HCT116 (cell line): ENCODE results near the gene POU3F1. TPM values are rescaled to one million over a fixed set of nuclear protein-coding genes. Genes with fewer than 3 reads are reported as not detected.
A peak's percentile ranks its signal among the peaks of the same experiment; 100 is the strongest.

Experiments
- ATAC-seq: fragments of 200-7000 bp; cut with Tn5 transposase; 2 replicates; pipeline ENCODE4 v1.9.1; 2020; ENCODE audit warnings: mild to moderate bottlenecking, moderate library complexity
- BruUV-seq: library from RNA; stranded (reverse); fragments of 400-500 nt; replicated peaks from 2 replicates; lab custom pipeline; 2021; lab: Mats Ljungman, UMichigan
- CTCF ChIA-PET: fragments of 300-600 bp; sonication (Branson Sonifier 250); formaldehyde crosslinking; loops from one replicate; lab custom pipeline; 2021; ENCODE audit warnings: antibody characterized with exemption; lab: Charles Lee
- POLR2A ChIA-PET: fragments of 300-600, 350-600 bp; sonication (Branson Sonifier 250); formaldehyde crosslinking; loops from one replicate; lab custom pipeline; 2021; ENCODE audit warnings: antibody characterized with exemption; lab: Charles Lee
- RAD21 ChIA-PET, 2 experiments: fragments of 300-600 bp; sonication (Branson Sonifier 250); formaldehyde crosslinking; loops; one replicate each; lab custom pipeline; 2023; ENCODE audit warnings: low total read pairs in 2 of 2; ENCODE audit not compliant: uncharacterized antibody in 2 of 2, unreplicated experiment in 2 of 2, low non-redundant PET in 1 of 2; lab: Charles Lee
- DNase-seq: peaks from one replicate; pipeline ENCODE4 v3.0.0-alpha.2; 2010; ENCODE audit warnings: low read depth, low spot score
- H2AFZ ChIP-seq: fragments of 200-600 bp; shearing (Covaris generic), sonication (generic); 2 replicates; pipeline ENCODE4 v1.6.1; 2017; ENCODE audit warnings: low read depth, mixed run types, mixed read lengths, antibody characterized with exemption, low read length; ENCODE audit not compliant: poor library complexity, severe bottlenecking
- H3K27ac ChIP-seq: 2 replicates; pipeline ENCODE4 v1.5.1; 2012; ENCODE audit warnings: low read depth, low read length
- H3K27me3 ChIP-seq: fragments of 200-600 bp; sonication (generic); 2 replicates; pipeline ENCODE4 v1.6.1; 2016; ENCODE audit warnings: mixed run types, low read length, mixed read lengths; ENCODE audit not compliant: insufficient read depth
- H3K36me3 ChIP-seq, 2 experiments: fragments of 200-500 bp in 1 of 2; fragments of 200-600 bp in 1 of 2; sonication (Bioruptor generic) in 1 of 2; sonication (generic) in 1 of 2; 2 replicates each; pipeline versions ENCODE4 v1.5.1 to v1.6.1; 2014 to 2016; ENCODE audit warnings: low read length in 2 of 2, inconsistent platforms in 1 of 2, mixed read lengths in 1 of 2, mixed run types in 1 of 2; ENCODE audit not compliant: insufficient read depth in 2 of 2, control insufficient read depth in 1 of 2
- H3K4me1 ChIP-seq, 2 experiments: fragments of 200-600 bp in 1 of 2; sonication (generic) in 1 of 2; 2 replicates each; pipeline versions ENCODE4 v1.5.1 to v1.6.1; 2012 to 2017; ENCODE audit warnings: low read length in 2 of 2, inconsistent platforms in 1 of 2, mild to moderate bottlenecking in 1 of 2, mixed read lengths in 1 of 2, mixed run types in 1 of 2, moderate library complexity in 1 of 2; ENCODE audit not compliant: insufficient read depth in 2 of 2, control insufficient read depth in 1 of 2
- H3K4me2 ChIP-seq: fragments of 200-600 bp; sonication (generic); 2 replicates; pipeline ENCODE4 v1.6.1; 2017; ENCODE audit warnings: mixed run types, low read length, mixed read lengths
- H3K4me3 ChIP-seq, 2 experiments: fragments of 200-600 bp in 1 of 2; sonication (generic) in 1 of 2; replicated peaks in 1 of 2; 2 replicates each; pipeline ENCODE4 v1.5.1; 2011 to 2016; ENCODE audit warnings: low read length in 2 of 2, control low read depth in 1 of 2, low read depth in 1 of 2, mild to moderate bottlenecking in 1 of 2, mixed read lengths in 1 of 2, mixed run types in 1 of 2
- H3K79me2 ChIP-seq: fragments of 200-600 bp; sonication (generic); 2 replicates; pipeline ENCODE4 v1.6.1; 2017; ENCODE audit warnings: mild to moderate bottlenecking, mixed run types, low read length, moderate library complexity, mixed read lengths; ENCODE audit not compliant: insufficient read depth
- H3K9ac ChIP-seq: fragments of 200-600 bp; sonication (generic); 2 replicates; pipeline ENCODE4 v1.6.1; 2016; ENCODE audit warnings: low read length, mixed read lengths
- H3K9me2 ChIP-seq: fragments of 200-600 bp; sonication (generic), shearing (Covaris generic); 2 replicates; pipeline ENCODE4 v1.6.1; 2017; ENCODE audit warnings: mixed run types, mild to moderate bottlenecking, moderate library complexity; ENCODE audit not compliant: insufficient read depth
- H3K9me3 ChIP-seq, 2 experiments: fragments of 200-500 bp in 1 of 2; fragments of 200-600 bp in 1 of 2; sonication (Bioruptor generic) in 1 of 2; sonication (generic) in 1 of 2; 2 replicates each; pipeline ENCODE4 v1.6.1; 2014 to 2017; ENCODE audit warnings: low read length in 2 of 2, mixed read lengths in 2 of 2, inconsistent platforms in 1 of 2, low read depth in 1 of 2, mild to moderate bottlenecking in 1 of 2, mixed run types in 1 of 2, moderate library complexity in 1 of 2; ENCODE audit not compliant: control insufficient read depth in 1 of 2, insufficient read depth in 1 of 2
- H4K20me1 ChIP-seq: fragments of 200-600 bp; sonication (generic), shearing (Covaris generic); 2 replicates; pipeline ENCODE4 v1.6.1; 2017; ENCODE audit warnings: mixed run types, mild to moderate bottlenecking, moderate library complexity; ENCODE audit not compliant: insufficient read depth
- CBX3 ChIP-seq: IDR thresholded peaks from 2 replicates; pipeline ENCODE4 v1.6.1; 2012; ENCODE audit warnings: low read depth
- CEBPB ChIP-seq: IDR thresholded peaks from 2 replicates; pipeline ENCODE4 v1.6.1; 2012; ENCODE audit warnings: low read depth
- EGR1 ChIP-seq: IDR thresholded peaks from 2 replicates; pipeline ENCODE4 v1.6.1; 2012; ENCODE audit warnings: low read depth
- EZH2 ChIP-seq: fragments of 200-600 bp; sonication (generic); IDR thresholded peaks from 2 replicates; pipeline ENCODE4 v1.6.1; 2017; ENCODE audit warnings: antibody characterized with exemption, mixed run types
- EZH2phosphoT487 ChIP-seq: fragments of 200-600 bp; IDR thresholded peaks from 2 replicates; pipeline ENCODE4 v1.6.1; 2018; ENCODE audit warnings: antibody characterized with exemption, borderline replicate concordance
- FOSL1 ChIP-seq: IDR thresholded peaks from 2 replicates; pipeline ENCODE4 v1.6.1; 2012; ENCODE audit warnings: low read depth
- JUND ChIP-seq: IDR thresholded peaks from 2 replicates; pipeline ENCODE4 v1.6.1; 2012
- POLR2A ChIP-seq: IDR thresholded peaks from 2 replicates; pipeline ENCODE4 v1.7.0; 2011; ENCODE audit warnings: borderline replicate concordance; ENCODE audit not compliant: insufficient read depth, insufficient read length; ENCODE audit errors: extremely low read depth
- POLR2AphosphoS5 ChIP-seq: IDR thresholded peaks from 2 replicates; pipeline ENCODE4 v1.6.1; 2011; ENCODE audit warnings: mild to moderate bottlenecking, low read depth, low read length, moderate library complexity
- RAD21 ChIP-seq: IDR thresholded peaks from 2 replicates; pipeline ENCODE4 v1.6.1; 2012; ENCODE audit warnings: low read depth, mild to moderate bottlenecking
- SIN3A ChIP-seq: IDR thresholded peaks from 2 replicates; pipeline ENCODE4 v1.6.1; 2012; ENCODE audit warnings: low read depth
- SP1 ChIP-seq: IDR thresholded peaks from 2 replicates; pipeline ENCODE4 v1.6.1; 2012; ENCODE audit warnings: low read depth
- YY1 ChIP-seq: IDR thresholded peaks from 2 replicates; pipeline ENCODE4 v1.6.1; 2011; ENCODE audit warnings: low read length, low read depth, moderate library complexity, mild to moderate bottlenecking; ENCODE audit not compliant: insufficient replicate concordance; ENCODE audit errors: extremely low read depth
- ZFX ChIP-seq: fragments of 450-650 bp; IDR thresholded peaks from 2 replicates; pipeline ENCODE4 v1.6.1; 2017
- intact Hi-C: fragments of 100-400 bp; cut with micrococcal nuclease; formaldehyde crosslinking; loops from 2 replicates; pipeline ENCODE4 v1.10.0; 2022
- total RNA-seq: library from RNA; stranded (reverse); gene quantifications from one replicate; pipeline ENCODE4 v1.2.1, GENCODE V29; 2021; ENCODE audit not compliant: unreplicated experiment
- TF ChIP-seq, protein P1 (sequence below), 3 experiments: fragments of 200-600 bp in 1 of 3; sonication (generic) in 1 of 3; IDR thresholded peaks in 2 of 3; conservative IDR thresholded peaks in 1 of 3; 2 replicates each; pipeline ENCODE4 v1.5.1; 2012 to 2017; ENCODE audit warnings: low read depth in 2 of 3, low read length in 2 of 3, antibody characterized with exemption in 1 of 3, borderline replicate concordance in 1 of 3, control low read depth in 1 of 3, mild to moderate bottlenecking in 1 of 3, mixed read lengths in 1 of 3, mixed run types in 1 of 3, moderate library complexity in 1 of 3; ENCODE audit not compliant: insufficient read depth in 1 of 3

Gene POU3F1
- total RNA-seq, 1 experiment from 2014 or later: not detected

DNA sequence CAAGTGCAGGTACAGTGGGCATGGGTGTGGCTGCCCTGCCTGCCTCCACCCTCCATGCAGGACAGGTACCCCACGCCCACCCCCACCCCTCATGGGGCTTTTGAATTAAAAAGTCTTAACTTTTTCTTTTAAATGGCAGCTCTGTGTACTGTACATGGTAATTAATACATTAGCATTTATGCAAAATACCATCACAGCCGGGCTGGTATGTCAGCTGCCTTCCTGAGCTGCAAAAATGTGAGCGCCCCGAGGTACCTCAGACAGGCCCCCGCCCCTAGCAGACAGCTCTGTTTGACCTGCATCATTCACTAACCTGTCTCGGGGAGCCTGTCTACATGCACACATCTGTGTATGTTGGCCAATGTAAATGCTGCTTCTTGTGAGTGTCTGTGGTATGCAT lies 42.2 kb upstream of the POU3F1 start (continued):
- TF ChIP-seq YY1: no peak
- no peak for TF ChIP-seq POLR2AphosphoS5

DNA sequence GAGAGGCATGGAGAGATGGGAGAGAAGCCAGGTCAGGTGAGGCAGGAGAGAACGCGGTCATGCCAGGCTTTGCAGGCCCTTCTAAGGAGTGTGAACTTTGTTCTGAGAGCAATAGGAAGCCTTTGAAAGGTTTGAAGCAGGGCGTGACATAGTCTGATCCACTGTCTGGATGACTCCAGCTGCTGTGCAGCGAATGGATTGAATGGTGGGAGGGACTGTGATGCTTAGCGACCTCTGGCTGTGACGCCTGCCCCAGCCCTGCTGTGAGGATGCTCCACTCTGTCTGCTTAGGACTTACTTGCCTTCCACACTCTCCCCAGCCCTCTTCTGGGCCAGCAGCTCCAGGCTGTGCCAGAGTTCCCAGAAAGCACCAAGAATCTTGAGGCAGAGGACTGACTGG lies 41.8 kb upstream of the POU3F1 start:
- Histone ChIP-seq H3K9me3 (no peaks in the 10 kb centered on the region), H3K9ac (no peak overlapping the region), H3K4me3 (no peak overlapping the region), H2AFZ (no peak overlapping the region), H3K36me3 (no peaks in the 10 kb centered on the region), H4K20me1 (no peaks in the 10 kb centered on the region), H3K27ac (no peak overlapping the region), H3K9me2 (no peaks in the 10 kb centered on the region), H3K4me2 (no peak overlapping the region), H3K27me3 (no peaks in the 10 kb centered on the region), H3K4me1 (no peaks in the 10 kb centered on the region), H3K79me2 (no peaks in the 10 kb centered on the region)
- intact Hi-C loops: no loop called here
- ATAC-seq (peak; percentile 73), DNase-seq (no peak)
- no peak for TF ChIP-seq YY1
- TF ChIP-seq FOSL1: no peak
- no peak for TF ChIP-seq ZFX
- no peak for TF ChIP-seq SP1
- TF ChIP-seq SIN3A: no peak
- no peak for TF ChIP-seq EZH2
- TF ChIP-seq RAD21: no peak
- no peak for TF ChIP-seq POLR2AphosphoS5
- TF ChIP-seq CEBPB: no peak
- no peak for TF ChIP-seq EZH2phosphoT487
- no TSS peak for BruUV-seq
- POLR2A ChIA-PET: no interaction called here
- CTCF ChIA-PET: no interaction called here
- RAD21 ChIA-PET: no interaction called here

DNA sequence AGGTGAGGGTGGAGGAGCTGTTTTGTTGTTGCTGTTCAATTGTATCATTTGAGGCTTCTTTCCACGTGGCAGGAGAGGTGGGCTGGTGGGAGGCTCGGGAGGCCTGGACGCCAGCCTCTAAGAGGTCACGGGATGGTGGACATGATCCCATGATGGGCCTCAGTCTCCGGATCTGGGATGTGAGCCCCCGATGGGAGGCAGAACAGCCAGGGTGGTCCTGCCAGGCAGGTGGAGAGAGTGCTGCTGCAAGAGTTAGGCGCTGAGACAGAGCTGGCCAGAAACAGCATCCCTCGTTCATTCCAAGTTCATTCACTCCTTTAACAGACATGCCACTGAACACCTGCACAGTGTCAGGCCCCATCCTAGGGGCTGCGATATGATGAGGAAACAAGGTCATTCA lies 41.1 kb upstream of the POU3F1 start:
- no peak overlapping the region for H3K9ac ChIP-seq
- no peak overlapping the region for H3K27ac ChIP-seq
- ChIA-PET POLR2A (no interaction called here), CTCF (no interaction called here), RAD21 (no interaction called here)
- no peaks in the 10 kb centered on the region for H4K20me1 ChIP-seq
- no peaks in the 10 kb centered on the region for H3K4me1 ChIP-seq
- no peak overlapping the region for H3K4me2 ChIP-seq
- intact Hi-C loops: no loop called here
- TF ChIP-seq YY1 (no peak), CBX3 (no peak), JUND (no peak), ZFX (no peak), SIN3A (no peak), POLR2AphosphoS5 (no peak), FOSL1 (no peak), SP1 (no peak), EGR1 (no peak), POLR2A (no peak), EZH2phosphoT487 (no peak)
- TF ChIP-seq, protein P1, sequence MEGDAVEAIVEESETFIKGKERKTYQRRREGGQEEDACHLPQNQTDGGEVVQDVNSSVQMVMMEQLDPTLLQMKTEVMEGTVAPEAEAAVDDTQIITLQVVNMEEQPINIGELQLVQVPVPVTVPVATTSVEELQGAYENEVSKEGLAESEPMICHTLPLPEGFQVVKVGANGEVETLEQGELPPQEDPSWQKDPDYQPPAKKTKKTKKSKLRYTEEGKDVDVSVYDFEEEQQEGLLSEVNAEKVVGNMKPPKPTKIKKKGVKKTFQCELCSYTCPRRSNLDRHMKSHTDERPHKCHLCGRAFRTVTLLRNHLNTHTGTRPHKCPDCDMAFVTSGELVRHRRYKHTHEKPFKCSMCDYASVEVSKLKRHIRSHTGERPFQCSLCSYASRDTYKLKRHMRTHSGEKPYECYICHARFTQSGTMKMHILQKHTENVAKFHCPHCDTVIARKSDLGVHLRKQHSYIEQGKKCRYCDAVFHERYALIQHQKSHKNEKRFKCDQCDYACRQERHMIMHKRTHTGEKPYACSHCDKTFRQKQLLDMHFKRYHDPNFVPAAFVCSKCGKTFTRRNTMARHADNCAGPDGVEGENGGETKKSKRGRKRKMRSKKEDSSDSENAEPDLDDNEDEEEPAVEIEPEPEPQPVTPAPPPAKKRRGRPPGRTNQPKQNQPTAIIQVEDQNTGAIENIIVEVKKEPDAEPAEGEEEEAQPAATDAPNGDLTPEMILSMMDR (IDR thresholded peaks at IDR 0.05 in 2 of 3, conservative IDR thresholded peaks at IDR 0.05 in 1 of 3; ENCODE audit: borderline replicate concordance in 1 of 3, insufficient read depth in 1 of 3, low read depth in 2 of 3, low read length in 2 of 3): no peak
- no peaks in the 10 kb centered on the region for H3K79me2 ChIP-seq
- no peaks in the 10 kb centered on the region for H3K9me2 ChIP-seq
- no peak overlapping the region for H3K4me3 ChIP-seq
- H3K36me3 ChIP-seq: no peaks in the 10 kb centered on the region
- no TSS peak for BruUV-seq
- H3K9me3 ChIP-seq: no peaks in the 10 kb centered on the region
- no peaks in the 10 kb centered on the region for H3K27me3 ChIP-seq
- no peak overlapping the region for H2AFZ ChIP-seq
- ATAC-seq (no peak), DNase-seq (no peak)
